ENCODE data around the gene SOX5. TPM values are rescaled to one million over a fixed set of nuclear protein-coding genes. Genes with fewer than 3 reads are reported as not detected.

Gene SOX5
- total RNA-seq, 2 donors from 2014 or later, result 1.4 TPM; not detected in 1

- H3K27ac Mint-ChIP-seq, result no peak overlapping the region
- DNase-seq (no peak), ATAC-seq (no peak)
- H3K9me3 ChIP-seq (ENCODE audit: control insufficient read depth, low read length, poor library complexity, severe bottlenecking), result no peaks in the 10 kb centered on the region
- H3K27me3 Mint-ChIP-seq, result no peaks in the 10 kb centered on the region
- no peaks in the 10 kb centered on the region for H3K4me1 Mint-ChIP-seq
- H3K4me3 Mint-ChIP-seq, result no peak overlapping the region
- H3K36me3 Mint-ChIP-seq (ENCODE audit: low read depth), result no peaks in the 10 kb centered on the region
Observed at GRCh38 chr12:23942841-23943240, 6.6 kb downstream of the SOX5 start.

GRCh38 chr12:23941780-23942179 lies 7.7 kb downstream of the SOX5 start:
- no peaks in the 10 kb centered on the region for H3K27me3 Mint-ChIP-seq
- H3K36me3 Mint-ChIP-seq (ENCODE audit: low read depth), result no peaks in the 10 kb centered on the region
- no peak for DNase-seq
- H3K27ac Mint-ChIP-seq, result no peak overlapping the region
- no peak for ATAC-seq
- H3K4me3 Mint-ChIP-seq, result no peak overlapping the region
- no peaks in the 10 kb centered on the region for H3K4me1 Mint-ChIP-seq
- no peaks in the 10 kb centered on the region for H3K9me3 ChIP-seq (ENCODE audit: control insufficient read depth, low read length, poor library complexity, severe bottlenecking)

- no peaks in the 10 kb centered on the region for H3K4me1 Mint-ChIP-seq
- H3K27me3 Mint-ChIP-seq, result no peaks in the 10 kb centered on the region
- H3K4me3 Mint-ChIP-seq, result no peak overlapping the region
- ATAC-seq, result no peak
- H3K9me3 ChIP-seq (ENCODE audit: control insufficient read depth, low read length, poor library complexity, severe bottlenecking), result no peaks in the 10 kb centered on the region
- DNase-seq, result no peak
- no peak overlapping the region for H3K27ac Mint-ChIP-seq
- H3K36me3 Mint-ChIP-seq (ENCODE audit: low read depth), result no peaks in the 10 kb centered on the region
Observed at GRCh38 chr12:23938422-23938821, 11.0 kb downstream of the SOX5 start.

GRCh38 chr12:23931176-23931575 lies 18.3 kb downstream of the SOX5 start:
- H3K27me3 Mint-ChIP-seq, result no peaks in the 10 kb centered on the region
- DNase-seq, result no peak
- no peak for ATAC-seq
- no peak overlapping the region for H3K4me3 Mint-ChIP-seq
- no peaks in the 10 kb centered on the region for H3K36me3 Mint-ChIP-seq (ENCODE audit: low read depth)
- H3K27ac Mint-ChIP-seq, result no peak overlapping the region
- H3K4me1 Mint-ChIP-seq, result no peaks in the 10 kb centered on the region
- H3K9me3 ChIP-seq (ENCODE audit: control insufficient read depth, low read length, poor library complexity, severe bottlenecking), result no peaks in the 10 kb centered on the region

GRCh38 chr12:23930599-23930998 lies 18.9 kb downstream of the SOX5 start:
- Mint-ChIP-seq H3K4me3 (no peak overlapping the region), H3K36me3 (ENCODE audit: low read depth) (no peaks in the 10 kb centered on the region), H3K27ac (no peak overlapping the region), H3K27me3 (no peaks in the 10 kb centered on the region), H3K4me1 (no peaks in the 10 kb centered on the region)
- ATAC-seq (no peak), DNase-seq (no peak)
- H3K9me3 ChIP-seq (ENCODE audit: control insufficient read depth, low read length, poor library complexity, severe bottlenecking), result no peaks in the 10 kb centered on the region

GRCh38 chr12:23929906-23930305 lies 19.6 kb downstream of the SOX5 start:
- H3K4me3 Mint-ChIP-seq, result no peak overlapping the region
- H3K27me3 Mint-ChIP-seq, result no peaks in the 10 kb centered on the region
- ATAC-seq (no peak), DNase-seq (no peak)
- H3K4me1 Mint-ChIP-seq, result no peaks in the 10 kb centered on the region
- H3K36me3 Mint-ChIP-seq (ENCODE audit: low read depth), result no peaks in the 10 kb centered on the region
- no peaks in the 10 kb centered on the region for H3K9me3 ChIP-seq (ENCODE audit: control insufficient read depth, low read length, poor library complexity, severe bottlenecking)
- no peak overlapping the region for H3K27ac Mint-ChIP-seq

- Mint-ChIP-seq H3K4me3 (no peak overlapping the region), H3K4me1 (no peaks in the 10 kb centered on the region), H3K27ac (no peak overlapping the region), H3K36me3 (ENCODE audit: low read depth) (no peaks in the 10 kb centered on the region), H3K27me3 (no peaks in the 10 kb centered on the region)
- ATAC-seq, result no peak
- no peak for DNase-seq
- no peaks in the 10 kb centered on the region for H3K9me3 ChIP-seq (ENCODE audit: control insufficient read depth, low read length, poor library complexity, severe bottlenecking)
Observed at GRCh38 chr12:23927907-23928306, 21.6 kb downstream of the SOX5 start.

- Mint-ChIP-seq H3K27me3 (no peaks in the 10 kb centered on the region), H3K4me3 (no peak overlapping the region), H3K27ac (no peak overlapping the region), H3K36me3 (ENCODE audit: low read depth) (no peaks in the 10 kb centered on the region), H3K4me1 (no peaks in the 10 kb centered on the region)
- H3K9me3 ChIP-seq (ENCODE audit: control insufficient read depth, low read length, poor library complexity, severe bottlenecking), result no peaks in the 10 kb centered on the region
- DNase-seq (no peak), ATAC-seq (no peak)
Observed at GRCh38 chr12:23921099-23921856, 28.2 kb downstream of the SOX5 start.

GRCh38 chr12:23911574-23911973 lies 37.9 kb downstream of the SOX5 start:
- no peak overlapping the region for H3K4me3 Mint-ChIP-seq
- DNase-seq (no peak), ATAC-seq (no peak)
- no peaks in the 10 kb centered on the region for H3K27me3 Mint-ChIP-seq
- no peaks in the 10 kb centered on the region for H3K36me3 Mint-ChIP-seq (ENCODE audit: low read depth)
- H3K4me1 Mint-ChIP-seq, result no peaks in the 10 kb centered on the region
- no peaks in the 10 kb centered on the region for H3K9me3 ChIP-seq (ENCODE audit: control insufficient read depth, low read length, poor library complexity, severe bottlenecking)
- H3K27ac Mint-ChIP-seq, result no peak overlapping the region

- DNase-seq (no peak), ATAC-seq (no peak)
- Mint-ChIP-seq H3K4me1 (no peaks in the 10 kb centered on the region), H3K27me3 (no peaks in the 10 kb centered on the region), H3K4me3 (no peak overlapping the region), H3K27ac (no peak overlapping the region), H3K36me3 (ENCODE audit: low read depth) (no peaks in the 10 kb centered on the region)
- H3K9me3 ChIP-seq (ENCODE audit: control insufficient read depth, low read length, poor library complexity, severe bottlenecking), result no peaks in the 10 kb centered on the region
Observed at GRCh38 chr12:23909551-23909950, 39.9 kb downstream of the SOX5 start.

GRCh38 chr12:23906329-23906728 lies 43.1 kb downstream of the SOX5 start:
- Mint-ChIP-seq H3K36me3 (ENCODE audit: low read depth) (no peaks in the 10 kb centered on the region), H3K4me1 (no peaks in the 10 kb centered on the region), H3K4me3 (no peak overlapping the region), H3K27me3 (no peaks in the 10 kb centered on the region), H3K27ac (no peak overlapping the region)
- ATAC-seq (no peak), DNase-seq (no peak)
- H3K9me3 ChIP-seq (ENCODE audit: control insufficient read depth, low read length, poor library complexity, severe bottlenecking), result no peaks in the 10 kb centered on the region

GRCh38 chr12:23899434-23899833 lies 50.0 kb downstream of the SOX5 start:
- H3K9me3 ChIP-seq (ENCODE audit: control insufficient read depth, low read length, poor library complexity, severe bottlenecking), result no peaks in the 10 kb centered on the region
- DNase-seq, result no peak
- Mint-ChIP-seq H3K27ac (no peak overlapping the region), H3K4me1 (no peaks in the 10 kb centered on the region), H3K36me3 (ENCODE audit: low read depth) (no peaks in the 10 kb centered on the region), H3K27me3 (no peaks in the 10 kb centered on the region), H3K4me3 (no peak overlapping the region)
- no peak for ATAC-seq

- no peaks in the 10 kb centered on the region for H3K27me3 Mint-ChIP-seq
- no peaks in the 10 kb centered on the region for H3K4me1 Mint-ChIP-seq
- H3K27ac Mint-ChIP-seq, result no peak overlapping the region
- ATAC-seq (no peak), DNase-seq (no peak)
- no peak overlapping the region for H3K4me3 Mint-ChIP-seq
- no peaks in the 10 kb centered on the region for H3K36me3 Mint-ChIP-seq (ENCODE audit: low read depth)
- no peaks in the 10 kb centered on the region for H3K9me3 ChIP-seq (ENCODE audit: control insufficient read depth, low read length, poor library complexity, severe bottlenecking)
Observed at GRCh38 chr12:23898121-23898520, 51.3 kb downstream of the SOX5 start.

- no peak overlapping the region for H3K4me3 Mint-ChIP-seq
- DNase-seq (no peak), ATAC-seq (no peak)
- no peak overlapping the region for H3K27ac Mint-ChIP-seq
- H3K36me3 Mint-ChIP-seq (ENCODE audit: low read depth), result no peaks in the 10 kb centered on the region
- H3K9me3 ChIP-seq (ENCODE audit: control insufficient read depth, low read length, poor library complexity, severe bottlenecking), result no peaks in the 10 kb centered on the region
- H3K27me3 Mint-ChIP-seq, result no peaks in the 10 kb centered on the region
- no peaks in the 10 kb centered on the region for H3K4me1 Mint-ChIP-seq
Observed at GRCh38 chr12:23895792-23896218, 53.7 kb downstream of the SOX5 start.

Data from T-helper 17 cell (primary cell).